SU-DHL-6 (cell line): ENCODE data around the gene FRMD8.

Source experiments
- H2AFZ ChIP-seq: fragments of 200-600 bp; sonication (generic); 2 replicates; pipeline ENCODE4 v1.6.1; 2014; ENCODE audit warnings: low read depth, mild to moderate bottlenecking, moderate library complexity, mixed read lengths, antibody characterized with exemption, low read length; ENCODE audit not compliant: severe bottlenecking
- H3F3A ChIP-seq: fragments of 200-600 bp; shearing (Covaris generic); 2 replicates; pipeline ENCODE4 v1.6.0; 2016; ENCODE audit warnings: antibody characterized with exemption, mild to moderate bottlenecking; ENCODE audit not compliant: insufficient read depth
- H3K27ac ChIP-seq: fragments of 200-600 bp; sonication (generic); 2 replicates; pipeline ENCODE4 v1.5.1; 2016; ENCODE audit warnings: low read depth, mild to moderate bottlenecking, low read length, moderate library complexity, mixed read lengths
- H3K27me3 ChIP-seq: fragments of 200-600 bp; sonication (generic), shearing (Covaris generic); 2 replicates; pipeline ENCODE4 v1.6.0; 2014; ENCODE audit warnings: mild to moderate bottlenecking, low read length
- H3K36me3 ChIP-seq: fragments of 200-600 bp; sonication (generic); 2 replicates; pipeline ENCODE4 v1.6.1; 2014; ENCODE audit warnings: mild to moderate bottlenecking, low read length, mixed read lengths
- H3K4me2 ChIP-seq: fragments of 300-600, 200-600 bp; shearing (Covaris generic), sonication (generic); 2 replicates; pipeline ENCODE4 v1.6.0; 2014; ENCODE audit warnings: low read length, low read depth, mild to moderate bottlenecking; ENCODE audit not compliant: poor library complexity, severe bottlenecking
- H3K4me3 ChIP-seq: fragments of 200-600 bp; sonication (generic); 2 replicates; pipeline ENCODE4 v1.5.1; 2014; ENCODE audit warnings: antibody characterized with exemption, low read length, mild to moderate bottlenecking, mixed read lengths; ENCODE audit not compliant: insufficient read depth, poor library complexity, severe bottlenecking
- H3K79me2 ChIP-seq: fragments of 200-600 bp; sonication (generic); 2 replicates; pipeline ENCODE4 v1.6.1; 2014; ENCODE audit warnings: mild to moderate bottlenecking, low read length, moderate library complexity; ENCODE audit not compliant: insufficient read depth
- H3K9ac ChIP-seq: fragments of 200-600 bp; sonication (generic); 2 replicates; pipeline ENCODE4 v1.7.0; 2014; ENCODE audit warnings: mild to moderate bottlenecking, low read length
- H3K9me2 ChIP-seq: fragments of 200-600 bp; sonication (generic); replicated peaks from 2 replicates; pipeline ENCODE4 v1.6.1; 2014; ENCODE audit warnings: low read length; ENCODE audit not compliant: insufficient read depth
- H3K9me3 ChIP-seq: fragments of 200-600 bp; sonication (generic); 2 replicates; pipeline ENCODE4 v1.6.1; 2014; ENCODE audit warnings: low read length, mixed read lengths; ENCODE audit not compliant: insufficient read depth
- H4K20me1 ChIP-seq: fragments of 200-600 bp; sonication (generic); 2 replicates; pipeline ENCODE4 v1.6.1; 2014; ENCODE audit warnings: low read depth, mild to moderate bottlenecking, antibody characterized with exemption, low read length, moderate library complexity, mixed read lengths
- EZH2phosphoT487 ChIP-seq: fragments of 200-600 bp; sonication (generic), shearing (Covaris generic); conservative IDR thresholded peaks from 2 replicates; pipeline ENCODE4 v1.6.1; 2018; ENCODE audit warnings: mild to moderate bottlenecking, antibody characterized with exemption, low read length, moderate library complexity, mixed read lengths
- TF ChIP-seq, protein P1 (sequence below): fragments of 200-600 bp; sonication (generic); IDR thresholded peaks from one replicate; pipeline ENCODE4 v1.5.1; 2017; ENCODE audit warnings: antibody characterized with exemption, mild to moderate bottlenecking, low read length, moderate library complexity; ENCODE audit not compliant: insufficient read depth, poor library complexity, severe bottlenecking

FRMD8 gene

DNA sequence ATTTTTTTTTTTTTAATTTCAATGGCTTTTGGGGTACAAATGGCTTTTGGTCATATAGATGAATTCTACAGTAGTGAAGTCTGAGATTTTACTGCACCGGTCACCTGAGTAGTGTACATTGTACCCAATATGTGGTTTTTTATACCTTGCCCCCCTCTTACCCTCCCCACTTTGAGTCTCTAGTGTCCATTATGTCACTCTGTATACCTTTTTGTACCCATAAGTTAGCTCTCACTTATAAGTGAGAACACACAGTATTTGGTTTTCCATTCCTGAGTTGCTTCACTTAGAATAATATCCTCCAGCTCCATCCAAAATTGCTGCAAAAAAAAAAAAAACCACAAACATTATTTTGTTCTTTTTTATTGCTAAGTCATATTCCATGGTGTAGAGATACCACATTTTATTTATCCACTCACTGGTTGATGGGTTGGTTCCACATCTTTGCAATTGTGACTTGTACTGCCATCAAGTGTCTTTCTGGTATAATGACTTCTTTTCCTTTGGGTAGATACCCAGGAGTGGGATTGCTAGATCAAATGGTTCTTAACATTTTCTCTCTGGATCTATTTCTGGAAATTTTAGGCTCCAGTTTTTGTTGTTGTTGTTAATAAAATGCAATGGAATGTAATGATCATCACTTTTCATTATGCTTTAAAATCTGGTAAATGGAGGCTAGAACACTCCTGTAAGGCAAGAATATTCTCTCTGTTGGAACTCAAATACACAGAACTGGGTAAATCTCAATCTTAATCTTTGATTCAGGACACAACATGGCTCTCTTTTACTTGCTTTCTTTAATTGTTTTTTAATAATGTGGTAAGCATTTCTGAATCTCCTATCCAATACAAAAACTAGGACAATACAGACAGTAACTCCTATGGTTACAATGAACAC, 46.5 kb downstream of the FRMD8 start:
- H3K36me3 ChIP-seq = peaks cover 12% of the 10 kb centered on the region

DNA sequence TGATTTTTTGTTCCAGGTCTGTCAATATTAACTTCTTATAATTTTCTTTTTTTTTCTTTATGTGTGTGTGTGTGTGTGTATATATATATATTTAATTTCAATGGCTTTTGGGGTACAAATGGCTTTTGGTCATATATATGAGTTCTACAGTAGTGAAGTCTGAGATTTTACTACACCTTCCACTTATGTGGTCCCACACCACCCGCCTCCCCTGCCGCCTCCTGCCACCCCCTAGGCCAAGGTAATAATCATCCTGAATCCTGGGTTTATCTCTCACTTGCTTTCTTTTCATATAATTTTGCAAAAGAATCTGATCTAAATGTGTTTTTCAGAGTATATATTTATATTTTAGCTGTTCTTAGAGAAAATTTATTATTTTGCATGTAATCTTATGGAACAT, 47.2 kb downstream of the FRMD8 start:
- H3K36me3 ChIP-seq = peaks cover 16% of the 10 kb centered on the region
- no peaks in the 10 kb centered on the region for H3K9me3 ChIP-seq
- peak overlapping the region; percentile 98 for H3K27ac ChIP-seq
- no peak overlapping the region for H3K9ac ChIP-seq
- no peaks in the 10 kb centered on the region for H3K9me2 ChIP-seq
- TF ChIP-seq, protein P1, sequence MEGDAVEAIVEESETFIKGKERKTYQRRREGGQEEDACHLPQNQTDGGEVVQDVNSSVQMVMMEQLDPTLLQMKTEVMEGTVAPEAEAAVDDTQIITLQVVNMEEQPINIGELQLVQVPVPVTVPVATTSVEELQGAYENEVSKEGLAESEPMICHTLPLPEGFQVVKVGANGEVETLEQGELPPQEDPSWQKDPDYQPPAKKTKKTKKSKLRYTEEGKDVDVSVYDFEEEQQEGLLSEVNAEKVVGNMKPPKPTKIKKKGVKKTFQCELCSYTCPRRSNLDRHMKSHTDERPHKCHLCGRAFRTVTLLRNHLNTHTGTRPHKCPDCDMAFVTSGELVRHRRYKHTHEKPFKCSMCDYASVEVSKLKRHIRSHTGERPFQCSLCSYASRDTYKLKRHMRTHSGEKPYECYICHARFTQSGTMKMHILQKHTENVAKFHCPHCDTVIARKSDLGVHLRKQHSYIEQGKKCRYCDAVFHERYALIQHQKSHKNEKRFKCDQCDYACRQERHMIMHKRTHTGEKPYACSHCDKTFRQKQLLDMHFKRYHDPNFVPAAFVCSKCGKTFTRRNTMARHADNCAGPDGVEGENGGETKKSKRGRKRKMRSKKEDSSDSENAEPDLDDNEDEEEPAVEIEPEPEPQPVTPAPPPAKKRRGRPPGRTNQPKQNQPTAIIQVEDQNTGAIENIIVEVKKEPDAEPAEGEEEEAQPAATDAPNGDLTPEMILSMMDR = no peak
- no peak for TF ChIP-seq EZH2phosphoT487
- H3F3A ChIP-seq = peaks cover 95% of the 10 kb centered on the region
- no peaks in the 10 kb centered on the region for H4K20me1 ChIP-seq
- H3K27me3 ChIP-seq = no peaks in the 10 kb centered on the region
- no peak overlapping the region for H3K4me3 ChIP-seq
- peaks cover 44% of the 10 kb centered on the region for H3K79me2 ChIP-seq
- no peak overlapping the region for H3K4me2 ChIP-seq
- no peak overlapping the region for H2AFZ ChIP-seq

More for the DNA sequence above, 46.5 kb downstream of the FRMD8 start:
- H3K9me2 ChIP-seq = no peaks in the 10 kb centered on the region
- H2AFZ ChIP-seq = no peak overlapping the region
- no peaks in the 10 kb centered on the region for H3K27me3 ChIP-seq
- H3K79me2 ChIP-seq = peaks cover 51% of the 10 kb centered on the region
- H3K4me3 ChIP-seq = no peak overlapping the region
- H4K20me1 ChIP-seq = no peaks in the 10 kb centered on the region
- H3K4me2 ChIP-seq = peak overlapping the region; percentile 98
- no peak overlapping the region for H3K9ac ChIP-seq
- H3K9me3 ChIP-seq = no peaks in the 10 kb centered on the region
- TF ChIP-seq EZH2phosphoT487 = no peak
- TF ChIP-seq, protein P1 = peak; percentile 26
- peak overlapping the region; percentile 98 for H3K27ac ChIP-seq
- H3F3A ChIP-seq = peaks cover 95% of the 10 kb centered on the region

DNA sequence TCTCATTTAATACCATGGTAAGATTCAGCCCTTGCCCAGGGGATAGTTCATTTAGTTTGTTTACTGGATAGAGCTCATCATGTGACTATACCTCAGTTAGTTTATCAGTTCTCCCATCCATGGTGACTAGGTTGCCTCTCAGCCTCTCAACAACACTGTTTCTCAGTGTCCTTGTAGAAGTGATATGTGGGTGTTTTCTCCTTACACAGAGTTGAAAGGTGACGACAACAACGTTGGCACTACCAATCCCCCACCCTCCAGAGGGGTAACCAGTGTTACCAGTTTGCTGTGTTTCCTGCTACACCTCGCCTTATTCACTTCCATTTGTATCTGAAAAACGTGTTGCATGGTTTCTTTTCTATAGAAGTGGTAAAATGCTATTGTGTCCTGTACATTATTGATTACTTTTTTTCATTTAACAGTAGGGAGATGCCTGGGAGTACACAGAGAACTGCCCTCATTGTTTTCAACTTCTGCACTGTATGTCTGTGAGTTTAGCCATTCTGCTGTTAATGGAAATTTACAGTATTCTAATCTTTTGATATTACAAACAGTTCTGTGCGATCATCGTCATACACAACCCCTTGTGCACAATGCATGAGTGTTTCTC, 47.7 kb downstream of the FRMD8 start:
- Histone ChIP-seq H3K4me2 (no peak overlapping the region), H3K9me2 (no peaks in the 10 kb centered on the region), H3K4me3 (no peak overlapping the region), H3K9me3 (no peaks in the 10 kb centered on the region), H3K79me2 (peaks cover 43% of the 10 kb centered on the region), H3K36me3 (peaks cover 17% of the 10 kb centered on the region), H3F3A (peaks cover 95% of the 10 kb centered on the region), H4K20me1 (no peaks in the 10 kb centered on the region), H3K27ac (peak overlapping the region; percentile 98), H2AFZ (no peak overlapping the region), H3K27me3 (no peaks in the 10 kb centered on the region), H3K9ac (no peak overlapping the region)
- TF ChIP-seq EZH2phosphoT487 = no peak
- TF ChIP-seq, protein P1 = no peak
